GM12891 (cell line): ENCODE data around the gene CCL28.

ENCODE experiments used
- PAX5 ChIP-seq: IDR thresholded peaks from 2 replicates; pipeline ENCODE4 v1.6.1; 2011; ENCODE audit warnings: low read length, moderate library complexity, mild to moderate bottlenecking; ENCODE audit not compliant: insufficient read depth, severe bottlenecking
- POLR2A ChIP-seq: IDR thresholded peaks from 2 replicates; pipeline ENCODE4 v1.6.1; 2011; ENCODE audit warnings: low read depth, low read length, control low read depth
- POLR2AphosphoS5 ChIP-seq: IDR thresholded peaks from 2 replicates; pipeline ENCODE4 v1.6.1; 2011; ENCODE audit warnings: low read depth, low read length, control low read depth
- POU2F2 ChIP-seq: IDR thresholded peaks from 2 replicates; pipeline ENCODE4 v1.6.1; 2011; ENCODE audit warnings: low read depth, mild to moderate bottlenecking, control low read depth, low read length, moderate library complexity
- SPI1 ChIP-seq: IDR thresholded peaks from 2 replicates; pipeline ENCODE4 v1.6.1; 2011; ENCODE audit warnings: low read depth, low read length, control low read depth
- TAF1 ChIP-seq: IDR thresholded peaks from 2 replicates; pipeline ENCODE4 v1.6.1; 2011; ENCODE audit warnings: low read depth, low read length, control low read depth

DNA sequence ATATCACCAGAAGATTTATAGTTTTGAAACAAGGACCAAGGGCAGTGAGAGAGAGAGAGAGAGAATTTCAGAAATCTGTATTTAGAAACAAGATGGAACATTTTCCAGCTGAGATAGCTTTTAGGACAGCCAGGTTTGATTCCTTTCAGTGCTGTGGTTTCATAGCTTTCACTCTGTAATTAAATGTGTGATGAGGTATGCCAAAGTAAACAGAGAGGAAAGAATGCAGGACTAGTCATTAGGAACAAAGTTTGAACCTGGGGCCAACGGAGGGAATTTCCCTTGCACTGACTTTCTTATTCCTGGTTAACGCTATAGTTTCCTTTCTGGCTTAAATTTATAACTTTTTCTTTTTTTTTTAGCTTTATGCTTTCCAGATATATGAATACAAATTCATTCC, 10.0 kb upstream of the CCL28 start:
- TF ChIP-seq POLR2A (no peak), TAF1 (no peak), PAX5 (no peak), POLR2AphosphoS5 (no peak), SPI1 (no peak), POU2F2 (no peak)
